GM21381 (cell line): ENCODE measurements around the gene IL20.
"Not testable (repeated sequence)": the region's sequence is repeated elsewhere in the genome, so short reads cannot be mapped to it uniquely, and the experiment has no call there.

Source experiments
- ATAC-seq: cut with Tn5 transposase; IDR thresholded peaks from one replicate; pipeline ENCODE4 v1.9.1; 2021; ENCODE audit warnings: mild to moderate bottlenecking, moderate library complexity; ENCODE audit not compliant: unreplicated experiment

Gene IL20

GRCh38 chr1:206841609-206842323 is 23.7 kb upstream of the IL20 start:
- ATAC-seq = no peak

DNA sequence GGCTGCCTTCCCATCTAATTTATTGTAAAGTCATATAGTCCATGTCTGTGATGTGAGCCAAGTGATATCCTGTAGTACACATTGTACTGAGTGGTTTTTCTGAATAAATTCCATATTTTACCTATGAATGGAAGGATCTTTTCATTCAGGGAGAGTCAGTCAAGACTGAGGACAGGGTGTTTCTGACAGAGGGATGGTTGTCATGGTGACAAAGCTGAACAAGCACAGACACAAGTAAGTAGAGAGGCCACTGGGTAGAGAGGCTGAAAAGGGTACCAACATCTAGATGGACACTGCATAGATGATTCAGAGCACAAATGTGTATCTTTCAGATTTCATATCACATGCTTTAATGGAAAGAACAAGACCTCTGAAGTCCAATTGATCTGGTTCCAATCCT is 22.6 kb upstream of the IL20 start:
- ATAC-seq = no peak

- ATAC-seq = no peak
Measured at GRCh38 chr1:206843626-206844025, 21.8 kb upstream of the IL20 start.

DNA sequence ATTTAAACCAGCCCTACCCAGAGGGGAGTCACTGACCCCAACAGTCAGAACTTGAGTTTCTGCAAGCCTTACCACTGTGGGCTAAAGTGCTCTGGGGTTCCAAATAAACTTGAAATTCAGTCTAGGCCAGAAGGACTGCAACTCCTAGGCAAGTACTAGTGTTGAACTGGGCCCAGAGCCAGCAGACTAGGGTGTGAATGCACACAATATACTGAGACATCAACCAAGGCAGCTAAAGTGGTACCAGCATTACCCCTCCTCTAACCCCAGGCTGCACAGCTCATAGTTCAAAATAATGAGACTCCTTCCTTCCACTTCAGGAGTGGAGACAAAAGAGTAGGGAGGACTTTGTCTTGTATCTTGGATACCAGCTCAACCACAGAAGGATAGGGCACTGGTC is 18.9 kb upstream of the IL20 start:
- no peak for ATAC-seq

- no peak for ATAC-seq
Measured at GRCh38 chr1:206847337-206847834, 18.0 kb upstream of the IL20 start.

GRCh38 chr1:206847946-206848345 is 17.5 kb upstream of the IL20 start:
- ATAC-seq = no peak

GRCh38 chr1:206850401-206850800 is 15.0 kb upstream of the IL20 start:
- ATAC-seq = no peak

- no peak for ATAC-seq
Measured at GRCh38 chr1:206851341-206852010, 13.9 kb upstream of the IL20 start.

GRCh38 chr1:206852662-206853061 is 12.8 kb upstream of the IL20 start:
- ATAC-seq = not testable (repeated sequence)

GRCh38 chr1:206853696-206854095 is 11.7 kb upstream of the IL20 start:
- ATAC-seq = not testable (repeated sequence)

GRCh38 chr1:206854401-206855129 is 10.9 kb upstream of the IL20 start:
- ATAC-seq = no peak

DNA sequence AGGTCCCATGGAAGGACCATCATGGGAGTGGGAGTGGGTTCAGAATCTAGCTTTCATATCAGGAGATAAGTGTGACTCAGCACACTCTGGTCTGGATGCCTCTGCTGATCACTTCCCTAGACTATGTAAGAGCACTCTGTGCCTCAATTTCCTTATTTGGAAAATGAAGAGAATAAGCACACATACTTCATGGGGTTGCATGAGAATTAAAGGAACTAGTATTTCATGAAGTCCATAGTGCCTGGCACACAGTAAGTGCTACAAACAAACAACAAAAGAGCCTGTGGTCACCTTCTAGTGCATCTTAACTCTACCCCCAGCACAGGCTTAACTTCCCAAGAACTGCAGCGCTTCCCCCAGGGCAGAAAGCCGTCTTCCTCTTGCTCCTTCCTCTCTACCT is 9.6 kb upstream of the IL20 start:
- ATAC-seq = no peak

GRCh38 chr1:206856674-206857464 is 8.6 kb upstream of the IL20 start:
- no peak for ATAC-seq

DNA sequence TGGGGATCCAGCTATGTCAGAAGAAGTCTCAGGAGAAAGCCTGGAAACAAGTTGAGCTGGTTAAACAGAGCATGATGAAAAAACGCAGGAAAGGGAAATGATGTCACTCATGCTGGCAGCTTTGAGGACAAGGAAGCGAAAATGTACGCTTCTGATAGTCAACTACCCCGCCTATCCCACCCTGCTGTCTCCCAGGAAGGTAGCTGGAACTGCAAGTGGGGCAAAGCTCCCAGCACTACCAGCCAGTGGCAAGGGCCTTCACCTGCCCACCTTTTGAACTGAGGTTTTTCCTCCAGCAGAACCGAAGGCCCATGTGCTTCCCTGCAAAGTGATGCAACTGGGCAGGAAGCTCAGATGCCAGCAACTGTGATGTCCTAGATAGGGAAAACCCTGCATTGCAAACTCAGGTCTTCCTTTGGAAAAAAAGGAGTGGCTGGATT is 6.3 kb upstream of the IL20 start:
- no peak for ATAC-seq

DNA sequence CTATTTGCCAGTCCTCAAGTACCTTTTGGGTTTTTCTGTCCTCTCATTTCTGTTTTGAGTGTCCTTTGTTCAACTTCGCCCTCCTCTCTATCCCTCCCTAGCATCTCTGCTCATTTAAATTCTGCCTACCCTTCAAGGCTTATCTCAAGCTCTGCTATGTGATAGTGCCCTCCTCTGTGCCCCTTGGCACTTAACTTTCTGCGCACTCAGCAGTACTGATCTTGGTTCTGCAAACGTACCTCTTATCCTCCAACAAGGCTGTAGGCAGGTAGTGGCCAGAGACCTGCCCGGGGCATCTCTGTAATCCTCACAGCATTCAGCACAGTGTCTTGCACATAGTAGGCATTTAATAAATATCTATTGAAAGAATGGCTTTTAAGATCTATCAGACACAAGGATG is 5.3 kb upstream of the IL20 start:
- no peak for ATAC-seq

DNA sequence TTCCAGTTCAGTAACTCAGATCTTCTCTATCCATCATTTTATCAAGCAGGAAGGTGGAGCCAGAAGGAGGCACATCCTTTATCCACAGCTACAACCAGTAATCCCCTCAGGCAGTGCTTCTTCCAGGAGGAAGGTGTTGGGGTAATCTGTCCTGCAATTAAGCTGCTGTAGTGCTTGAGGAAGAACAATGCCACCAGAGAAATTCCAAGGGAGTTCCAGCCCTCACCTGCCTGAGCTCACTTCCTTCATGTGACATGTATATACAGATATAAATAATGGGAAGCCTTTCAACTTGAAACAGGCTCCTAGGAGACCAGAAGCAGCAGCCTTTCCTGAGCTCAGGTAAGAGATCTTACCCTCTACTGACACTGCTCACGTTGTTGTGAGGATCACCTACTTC is 2.2 kb upstream of the IL20 start:
- ATAC-seq = no peak

- ATAC-seq = no peak
Measured at GRCh38 chr1:206866062-206866461, 639 bp downstream of the IL20 start.

GRCh38 chr1:206867239-206867638 is 1.8 kb downstream of the IL20 start:
- ATAC-seq = no peak

- no peak for ATAC-seq
Measured at GRCh38 chr1:206867716-206868115, 2.3 kb downstream of the IL20 start.

- ATAC-seq = no peak
Measured at GRCh38 chr1:206868264-206868663, 2.8 kb downstream of the IL20 start.

DNA sequence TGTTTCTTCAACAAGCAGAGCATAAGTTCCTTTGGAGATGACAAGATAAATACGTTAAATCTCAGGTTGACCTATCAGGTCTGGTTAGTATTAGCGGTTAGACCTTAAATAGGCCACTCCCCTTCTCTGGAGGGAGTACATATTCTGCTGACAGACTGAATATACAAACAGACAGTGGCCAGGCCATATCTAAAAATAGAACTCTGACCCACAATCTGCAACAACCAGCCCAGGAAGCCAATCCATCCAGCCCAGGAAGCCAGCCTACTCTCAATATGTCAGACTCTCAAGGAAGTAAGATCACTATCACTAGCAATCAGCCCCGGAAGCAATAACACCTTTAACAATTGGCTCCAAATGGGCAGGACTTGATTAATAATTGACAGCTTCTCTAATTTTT is 6.7 kb downstream of the IL20 start:
- no peak for ATAC-seq
